OCI-LY3 (cell line): ENCODE measurements around the gene ASIC2.

Source experiments
- EZH2phosphoT487 ChIP-seq: fragments of 200-600 bp; shearing (Covaris generic); IDR thresholded peaks from 2 replicates; pipeline ENCODE4 v1.6.1; 2018; ENCODE audit warnings: antibody characterized with exemption, mixed run types, low read depth
- TF ChIP-seq, protein P1 (sequence below): fragments of 200-600, 300-600 bp; sonication (generic); IDR thresholded peaks from 2 replicates; pipeline ENCODE4 v1.5.1; 2014; ENCODE audit warnings: antibody characterized with exemption, low read length, low read depth

DNA sequence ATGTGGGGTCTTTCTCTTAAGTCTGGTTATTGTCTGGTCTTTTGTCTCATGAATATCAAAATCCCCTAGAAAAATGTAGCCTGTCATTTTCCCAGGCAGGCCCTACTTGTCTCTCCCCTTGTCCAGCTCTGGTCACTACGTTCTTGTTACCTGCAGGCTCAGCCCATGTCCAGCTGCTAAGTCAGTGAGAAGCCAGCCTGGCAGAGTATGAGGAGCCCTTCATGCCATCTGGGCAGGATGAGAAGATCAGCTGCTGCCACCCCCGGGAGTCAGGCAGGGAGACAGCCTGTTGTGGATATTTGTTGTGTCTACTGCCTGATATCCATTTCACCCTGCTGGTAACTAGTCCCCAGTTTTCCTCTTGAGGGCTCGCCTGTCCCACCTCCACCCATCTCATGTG lies 88.9 kb downstream of the ASIC2 start:
- TF ChIP-seq, protein P1, sequence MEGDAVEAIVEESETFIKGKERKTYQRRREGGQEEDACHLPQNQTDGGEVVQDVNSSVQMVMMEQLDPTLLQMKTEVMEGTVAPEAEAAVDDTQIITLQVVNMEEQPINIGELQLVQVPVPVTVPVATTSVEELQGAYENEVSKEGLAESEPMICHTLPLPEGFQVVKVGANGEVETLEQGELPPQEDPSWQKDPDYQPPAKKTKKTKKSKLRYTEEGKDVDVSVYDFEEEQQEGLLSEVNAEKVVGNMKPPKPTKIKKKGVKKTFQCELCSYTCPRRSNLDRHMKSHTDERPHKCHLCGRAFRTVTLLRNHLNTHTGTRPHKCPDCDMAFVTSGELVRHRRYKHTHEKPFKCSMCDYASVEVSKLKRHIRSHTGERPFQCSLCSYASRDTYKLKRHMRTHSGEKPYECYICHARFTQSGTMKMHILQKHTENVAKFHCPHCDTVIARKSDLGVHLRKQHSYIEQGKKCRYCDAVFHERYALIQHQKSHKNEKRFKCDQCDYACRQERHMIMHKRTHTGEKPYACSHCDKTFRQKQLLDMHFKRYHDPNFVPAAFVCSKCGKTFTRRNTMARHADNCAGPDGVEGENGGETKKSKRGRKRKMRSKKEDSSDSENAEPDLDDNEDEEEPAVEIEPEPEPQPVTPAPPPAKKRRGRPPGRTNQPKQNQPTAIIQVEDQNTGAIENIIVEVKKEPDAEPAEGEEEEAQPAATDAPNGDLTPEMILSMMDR = no peak
- TF ChIP-seq EZH2phosphoT487 = no peak
